K562 (cell line): ENCODE measurements around the gene PON3. TPM values are rescaled to one million over a fixed set of nuclear protein-coding genes. Genes with fewer than 3 reads are reported as not detected.

ENCODE experiments used
- ATAC-seq: fragments of 200-7000 bp; cut with Tn5 transposase; 3 replicates; pipeline ENCODE4 v1.9.1; 2020; ENCODE audit warnings: moderate library complexity
- BruUV-seq: library from RNA; stranded (reverse); fragments of 400-500 nt; replicated peaks from 2 replicates; lab custom pipeline; 2021; lab: Mats Ljungman, UMichigan
- CTCF ChIA-PET: fragments of 300-600 bp; formaldehyde crosslinking; extraction: SDS; loops from one replicate; lab custom pipeline; 2021; ENCODE audit warnings: low intra/inter-chr PET ratio; lab: Yijun Ruan, JAX
- POLR2A ChIA-PET: fragments of 300-600, 350-650 bp; sonication (Branson Sonifier 250); formaldehyde crosslinking; extraction: SDS; loops from one replicate; lab custom pipeline; 2021; ENCODE audit warnings: antibody characterized with exemption, inconsistent platforms; lab: Yijun Ruan, JAX
- DNase-seq, 4 experiments: peaks; one replicate each; pipeline versions ENCODE4 v3.0.0 to v3.0.0-alpha.2; 2011 to 2018; ENCODE audit warnings: low spot score in 3 of 4, mixed read lengths in 3 of 4; ENCODE audit errors: extremely low read depth in 1 of 4
- FAIRE-seq: peaks from 2 replicates; lab custom pipeline; 2011; peaks lifted over from hg19 to GRCh38; lab: Jason Lieb, UNC
- H2AFZ ChIP-seq: 2 replicates; pipeline ENCODE4 v1.6.0; 2011; ENCODE audit warnings: low read depth, low read length, control low read depth, inconsistent platforms
- H3K27ac ChIP-seq: fragments of 200-600 bp; 3 replicates; pipeline ENCODE4 v1.8.0; 2011; ENCODE audit warnings: low read depth, mild to moderate bottlenecking, control low read depth, inconsistent platforms, low read length, moderate library complexity, mixed read lengths; ENCODE audit errors: extremely low read depth
- H3K27me3 ChIP-seq, 2 experiments: fragments of 300-600 bp in 1 of 2; 2 replicates in 1 of 2; 3 replicates in 1 of 2; pipeline versions ENCODE4 v1.6.0 to v1.8.0; 2011; ENCODE audit warnings: inconsistent platforms in 2 of 2, low read length in 2 of 2, mild to moderate bottlenecking in 1 of 2, mixed read lengths in 1 of 2, moderate library complexity in 1 of 2; ENCODE audit not compliant: control insufficient read depth in 2 of 2, insufficient read depth in 2 of 2
- H3K36me3 ChIP-seq: fragments of 300-600 bp; 3 replicates; pipeline ENCODE4 v1.8.0; 2011; ENCODE audit warnings: mild to moderate bottlenecking, low read length, inconsistent platforms; ENCODE audit not compliant: control insufficient read depth, insufficient read depth
- H3K4me1 ChIP-seq, 2 experiments: fragments of 200-600 bp in 1 of 2; replicated peaks in 1 of 2; 2 replicates in 1 of 2; 3 replicates in 1 of 2; pipeline versions ENCODE4 v1.5.1 to v1.8.0; 2011; ENCODE audit warnings: inconsistent platforms in 2 of 2, low read length in 2 of 2, mild to moderate bottlenecking in 1 of 2, mixed read lengths in 1 of 2, moderate library complexity in 1 of 2; ENCODE audit not compliant: control insufficient read depth in 2 of 2, insufficient read depth in 2 of 2
- H3K4me2 ChIP-seq: 2 replicates; pipeline ENCODE4 v1.6.1; 2011; ENCODE audit warnings: low read length, control low read depth, inconsistent platforms, mixed read lengths; ENCODE audit not compliant: insufficient read depth
- H3K4me3 ChIP-seq: fragments of 200-600 bp; sonication (generic), shearing (Covaris generic); 2 replicates; pipeline ENCODE4 v1.5.1; 2016; ENCODE audit warnings: control low read depth, inconsistent platforms
- H3K79me2 ChIP-seq: fragments of 200-600 bp; 3 replicates; pipeline ENCODE4 v1.8.0; 2011; ENCODE audit warnings: low read length, inconsistent platforms; ENCODE audit not compliant: control insufficient read depth, insufficient read depth
- H3K9ac ChIP-seq, 2 experiments: 2 replicates each; pipeline versions ENCODE4 v1.6.0 to v1.6.1; 2011; ENCODE audit warnings: low read depth in 2 of 2, low read length in 2 of 2, control low read depth in 1 of 2, inconsistent platforms in 1 of 2, mild to moderate bottlenecking in 1 of 2, mixed read lengths in 1 of 2; ENCODE audit not compliant: insufficient read depth in 1 of 2
- H3K9me1 ChIP-seq: one replicate; pipeline ENCODE4 v1.6.0; 2011; ENCODE audit warnings: inconsistent platforms, mild to moderate bottlenecking, low read length, moderate library complexity; ENCODE audit not compliant: control insufficient read depth, insufficient read depth
- H3K9me3 ChIP-seq: replicated peaks from 2 replicates; pipeline ENCODE4 v1.5.1; 2011; ENCODE audit warnings: low read depth, low read length, inconsistent platforms; ENCODE audit not compliant: control insufficient read depth, insufficient read depth
- H4K20me1 ChIP-seq: replicated peaks from 2 replicates; pipeline ENCODE4 v1.6.1; 2011; ENCODE audit warnings: low read length, inconsistent platforms, mixed read lengths; ENCODE audit not compliant: control insufficient read depth, insufficient read depth
- CUX1 ChIP-seq: fragments of 200-800 bp; sonication (Bioruptor generic); IDR thresholded peaks from 2 replicates; pipeline ENCODE4 v1.6.1; 2016; ENCODE audit warnings: missing genetic modification characterization, missing compliant biosample characterization
- FOS ChIP-seq: IDR thresholded peaks from 3 replicates; pipeline ENCODE4 v1.6.1; 2011; ENCODE audit not compliant: insufficient read length; ENCODE audit errors: extremely low read depth
- ILK ChIP-seq: fragments of 450-650 bp; IDR thresholded peaks from 2 replicates; pipeline ENCODE4 v1.6.1; 2016; ENCODE audit warnings: missing genetic modification characterization, low read depth, mild to moderate bottlenecking, missing compliant biosample characterization, moderate library complexity, borderline replicate concordance
- NELFE ChIP-seq: IDR thresholded peaks from 2 replicates; pipeline ENCODE4 v1.6.1; 2011; ENCODE audit warnings: mild to moderate bottlenecking; ENCODE audit not compliant: insufficient read depth, insufficient read length
- PRMT5 ChIP-seq: sonication (generic); formaldehyde crosslinking; IDR thresholded peaks from 2 replicates; pipeline ENCODE4 v1.5.0; 2020; ENCODE audit warnings: missing genetic modification reagents
- TAF15 ChIP-seq: fragments of 200-400 bp; formaldehyde crosslinking; IDR thresholded peaks from 2 replicates; pipeline ENCODE4 v1.6.1; 2017; ENCODE audit warnings: mild to moderate bottlenecking, low read depth, low read length, moderate library complexity
- ZBTB34 ChIP-seq: fragments of 250-450 bp; sonication (Bioruptor Pico); IDR thresholded peaks from 2 replicates; pipeline ENCODE4 v1.8.0; 2021; ENCODE audit warnings: mild to moderate bottlenecking, moderate library complexity
- WGBS: fragments of 100-300 bp; shearing (Covaris generic); methylation state at CpG from one replicate; pipeline ENCODE4 v1.1.6; 2016; ENCODE audit warnings: low coverage, mixed read lengths; ENCODE audit not compliant: insufficient coverage; ENCODE audit errors: missing lambda C conversion rate; 5-methylcytosine and 5-hydroxymethylcytosine counted together
- in situ Hi-C: fragments of 300-500 bp; cut with MboI; formaldehyde crosslinking; loops from 4 replicates; pipeline ENCODE4 v1.15.0; 2018; ENCODE audit warnings: inconsistent platforms, mixed read lengths
- intact Hi-C: fragments of 100-400 bp; cut with micrococcal nuclease; formaldehyde crosslinking; loops from 2 replicates; pipeline ENCODE4 v1.14.2; 2022
- polyA plus RNA-seq, 8 experiments: library from polyadenylated mRNA; depleted of rRNA in 4 of 8; stranded (reverse) in 5 of 8; unstranded in 3 of 8; fragments of >200 nt; fragmentation: Nextera tagmentation in 2 of 8; fragmentation: Illumina TruSeq in 1 of 8; extraction: Ambion mirVana in 2 of 8; extraction: Trizol in 1 of 8; gene quantifications; 2 replicates each; pipeline versions ENCODE4 v1.2.1 to v1.2.3, GENCODE V29; 2011 to 2014; ENCODE audit warnings: inconsistent platforms in 1 of 8, missing spikeins in 1 of 8
- total RNA-seq, 7 experiments: library from RNA; depleted of rRNA in 6 of 7; stranded (reverse); fragments of >200 nt in 6 of 7; fragmentation: Illumina TruSeq in 2 of 7; extraction: Trizol in 2 of 7; gene quantifications; 2 replicates each; pipeline versions ENCODE4 v1.2.1 to v1.2.3, GENCODE V29; 2011 to 2021; ENCODE audit warnings: low replicate concordance in 1 of 7

The PON3 gene
- total and polyA plus RNA-seq, 9 of the 15 experiments (the other 6 are each of a cell fraction or from before 2014, with no cell fraction given): 0.15 to 0.38 (median 0.18) TPM; not detected in 6

GRCh38 chr7:95330204-95330960 lies 65.8 kb downstream of the PON3 start:
- H3K9ac ChIP-seq: no peak overlapping the region
- H4K20me1 ChIP-seq: no peaks in the 10 kb centered on the region
- no peaks in the 10 kb centered on the region for H3K9me1 ChIP-seq
- intact Hi-C loops: no loop called here
- no peaks in the 10 kb centered on the region for H3K9me3 ChIP-seq
- no peak overlapping the region for H3K4me3 ChIP-seq
- no peak for ATAC-seq
- no peaks in the 10 kb centered on the region for H3K36me3 ChIP-seq
- ChIA-PET CTCF (no interaction called here), POLR2A (no interaction called here)
- H3K4me1 ChIP-seq: no peaks in the 10 kb centered on the region
- no peak overlapping the region for H2AFZ ChIP-seq
- no peak for DNase-seq
- WGBS: 1% methylated on average over 4 of the region's 4 CpGs
- in situ Hi-C loops: no loop called here
- TF ChIP-seq FOS (no peak), ZBTB34 (no peak), NELFE (no peak)
- H3K79me2 ChIP-seq: no peaks in the 10 kb centered on the region
- BruUV-seq: no TSS peak
- no peak for FAIRE-seq
- H3K4me2 ChIP-seq: no peak overlapping the region
- no peak overlapping the region for H3K27ac ChIP-seq
- no peaks in the 10 kb centered on the region for H3K27me3 ChIP-seq

- FAIRE-seq (no peak), ATAC-seq (no peak), DNase-seq (no peak)
- no peaks in the 10 kb centered on the region for H3K9me3 ChIP-seq
- H3K9me1 ChIP-seq: no peaks in the 10 kb centered on the region
- in situ Hi-C loops (no loop called here), intact Hi-C loops (no loop called here)
- H3K4me2 ChIP-seq: no peak overlapping the region
- no TSS peak for BruUV-seq
- H4K20me1 ChIP-seq: no peaks in the 10 kb centered on the region
- no peak overlapping the region for H2AFZ ChIP-seq
- ChIA-PET CTCF (no interaction called here), POLR2A (no interaction called here)
- H3K36me3 ChIP-seq: no peaks in the 10 kb centered on the region
- no peak overlapping the region for H3K4me3 ChIP-seq
- H3K27me3 ChIP-seq: peaks cover 0 to 7% of the 10 kb centered on the region in 2 experiments; a peak in 1 of 5 replicates
- no peaks in the 10 kb centered on the region; a peak in 1 of 5 replicates for H3K4me1 ChIP-seq
- 2% methylated on average over 3 of the region's 3 CpGs for WGBS
- no peaks in the 10 kb centered on the region for H3K79me2 ChIP-seq
- H3K9ac ChIP-seq: no peak overlapping the region
- H3K27ac ChIP-seq: no peak overlapping the region
- TF ChIP-seq ILK: no peak
- no peak for TF ChIP-seq PRMT5 (CRISPR knock-in tag)
- no peak for TF ChIP-seq CUX1 (CRISPR knock-in tag)
- no peak for TF ChIP-seq TAF15
These were observed 68.8 kb downstream of the PON3 start for GRCh38 chr7:95327356-95327755.
